ENCODE data around the gene KCNJ18.
"Not testable (repeated sequence)": the region's sequence is repeated elsewhere in the genome, so short reads cannot be mapped to it uniquely, and the experiment has no call there.

KCNJ18 gene

DNA sequence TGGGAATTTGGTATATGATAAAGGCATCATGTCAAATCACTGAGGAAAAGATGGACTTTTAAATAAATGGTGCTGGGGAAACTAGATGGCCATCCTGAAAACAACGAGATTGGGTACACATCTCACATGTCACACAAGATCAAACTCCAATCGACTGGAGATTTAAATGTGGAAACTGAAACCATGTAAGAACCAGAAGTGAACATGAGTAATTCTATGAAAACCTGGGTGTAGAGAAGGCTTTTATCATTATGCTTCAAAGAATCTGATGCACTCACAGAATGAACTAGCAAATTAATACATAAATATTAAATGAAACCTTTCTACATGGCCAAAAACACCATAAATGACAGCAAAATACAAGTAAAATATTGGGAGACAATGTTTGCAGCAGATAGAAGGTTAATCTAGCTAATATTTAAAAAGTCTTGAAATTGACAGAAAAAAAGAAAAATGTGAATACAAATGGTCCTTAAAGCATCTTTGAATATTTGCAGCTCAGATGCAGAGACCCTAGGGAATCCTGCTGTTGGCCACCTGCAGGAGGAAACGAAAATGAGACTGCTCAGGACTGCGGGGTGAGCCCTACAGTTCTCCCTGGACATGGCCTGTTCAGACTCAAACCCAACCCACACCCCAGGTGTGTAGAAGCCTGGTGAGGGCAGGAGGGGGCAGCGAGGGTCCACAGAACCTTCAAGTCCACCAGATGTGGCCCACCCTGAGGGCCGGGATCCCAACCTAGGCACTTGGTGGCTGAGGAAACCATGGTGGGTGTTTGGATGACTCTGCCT, 32.1 kb downstream of the KCNJ18 start:
- not testable (repeated sequence) for DNase-seq (ENCODE audit: low read depth in 3 of 3)

DNA sequence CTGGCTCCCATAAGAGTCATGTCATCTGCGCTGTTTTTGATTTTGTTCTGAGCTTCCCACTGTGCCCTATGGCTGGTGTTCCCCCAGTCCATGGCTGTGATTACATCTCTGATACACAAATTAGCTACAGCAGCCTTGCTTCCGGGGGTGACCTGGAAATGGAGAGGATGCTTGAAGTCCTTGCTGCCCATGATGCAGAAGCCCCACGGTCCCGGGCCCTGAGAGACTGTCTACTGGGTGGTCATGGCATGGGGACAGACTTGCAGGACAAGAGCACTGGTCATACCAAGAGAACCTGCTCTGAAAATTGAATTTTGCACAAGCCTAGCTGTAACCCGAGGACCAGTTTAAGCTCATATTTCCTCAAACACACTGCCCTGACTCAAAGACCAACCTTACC, 38.8 kb downstream of the KCNJ18 start:
- DNase-seq (ENCODE audit: low read depth in 3 of 3), result not testable (repeated sequence)

DNA sequence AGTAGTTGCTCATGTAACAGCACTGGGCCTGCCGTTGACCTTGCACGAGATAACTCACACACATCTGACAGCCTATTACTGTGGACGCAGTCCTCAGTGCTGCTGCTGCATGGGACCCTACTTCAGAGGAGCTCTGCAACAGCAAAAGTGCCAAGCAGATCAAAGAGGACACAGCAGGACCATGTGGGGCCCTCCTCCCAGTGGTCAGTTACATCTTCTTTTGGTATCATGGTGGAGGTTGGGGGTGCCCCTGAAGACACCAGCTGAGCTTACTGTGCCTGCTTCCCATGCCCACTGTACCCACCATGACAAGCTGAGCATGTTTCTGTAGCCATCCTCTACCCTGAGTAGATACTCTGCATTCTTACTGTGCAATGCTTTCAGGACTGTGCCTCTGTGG, 41.6 kb downstream of the KCNJ18 start:
- DNase-seq (ENCODE audit: low read depth in 3 of 3), result not testable (repeated sequence)

DNA sequence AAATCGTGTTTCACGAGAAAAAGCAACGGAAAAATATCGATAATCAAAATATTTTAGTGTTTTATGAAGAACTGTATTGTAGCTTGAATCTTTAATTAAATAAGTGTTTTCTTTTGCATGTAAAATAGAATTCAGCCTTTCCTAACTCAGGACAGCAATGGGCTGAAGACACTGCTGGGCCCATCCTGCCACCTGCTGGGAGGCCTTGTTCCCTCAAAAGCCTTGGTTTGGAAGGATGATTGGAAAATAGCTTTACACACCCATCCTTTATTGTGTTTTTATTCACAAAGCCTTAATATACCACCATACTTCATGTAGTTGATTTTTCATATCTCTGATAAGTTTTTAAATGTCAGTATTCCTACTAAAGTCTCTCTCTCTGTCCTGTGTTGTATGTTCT, 43.5 kb downstream of the KCNJ18 start:
- DNase-seq (ENCODE audit: low read depth in 3 of 3), result not testable (repeated sequence)

DNA sequence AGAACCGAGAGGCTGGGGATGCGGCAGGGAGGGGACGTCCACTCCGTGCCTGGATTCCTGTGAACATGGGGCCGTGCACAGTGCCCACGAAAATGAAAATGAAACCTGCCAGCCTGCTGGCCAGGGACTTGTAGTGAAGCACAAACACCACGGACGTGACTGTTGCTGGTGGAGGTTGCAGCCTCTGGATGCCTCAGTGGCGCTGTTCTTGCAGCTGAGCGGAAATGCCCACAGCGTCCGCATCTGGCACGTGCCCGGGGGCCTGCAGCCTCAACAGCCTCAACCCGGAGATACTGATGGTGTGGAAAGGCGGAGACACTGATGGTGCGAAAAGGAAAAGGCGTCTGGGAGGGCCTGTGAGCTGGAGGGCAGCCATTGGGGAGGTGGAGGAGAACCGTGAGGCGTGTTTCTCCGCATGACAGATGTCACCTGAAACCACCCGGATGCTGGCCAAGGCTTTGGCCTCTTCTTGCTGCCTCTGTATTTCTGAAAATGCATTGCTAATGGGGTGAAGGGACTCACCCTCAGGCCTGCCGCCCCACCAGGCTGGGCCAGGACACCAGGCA, 44.8 kb downstream of the KCNJ18 start:
- DNase-seq (ENCODE audit: low read depth in 3 of 3), result not testable (repeated sequence)

DNA sequence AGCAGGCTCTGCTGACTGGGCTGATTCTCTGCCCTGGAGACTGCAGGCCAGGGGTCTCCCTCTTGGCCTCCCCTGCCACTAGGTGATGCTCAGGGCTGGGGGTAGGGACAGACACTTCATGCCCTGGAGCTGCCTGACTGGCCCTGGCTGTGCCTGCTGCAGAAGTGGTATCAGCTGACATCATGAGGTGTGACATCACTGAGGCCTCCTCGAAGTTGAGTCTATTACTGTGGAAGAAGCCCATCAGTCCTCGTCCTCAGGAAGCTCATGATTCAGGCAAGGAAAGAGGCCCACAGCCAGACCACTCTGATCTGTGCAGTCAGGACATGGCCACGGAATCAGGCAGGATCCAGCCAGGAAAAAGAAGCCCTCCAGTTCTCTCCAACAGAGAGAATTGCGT, 45.9 kb downstream of the KCNJ18 start:
- not testable (repeated sequence) for DNase-seq (ENCODE audit: low read depth in 3 of 3)

DNA sequence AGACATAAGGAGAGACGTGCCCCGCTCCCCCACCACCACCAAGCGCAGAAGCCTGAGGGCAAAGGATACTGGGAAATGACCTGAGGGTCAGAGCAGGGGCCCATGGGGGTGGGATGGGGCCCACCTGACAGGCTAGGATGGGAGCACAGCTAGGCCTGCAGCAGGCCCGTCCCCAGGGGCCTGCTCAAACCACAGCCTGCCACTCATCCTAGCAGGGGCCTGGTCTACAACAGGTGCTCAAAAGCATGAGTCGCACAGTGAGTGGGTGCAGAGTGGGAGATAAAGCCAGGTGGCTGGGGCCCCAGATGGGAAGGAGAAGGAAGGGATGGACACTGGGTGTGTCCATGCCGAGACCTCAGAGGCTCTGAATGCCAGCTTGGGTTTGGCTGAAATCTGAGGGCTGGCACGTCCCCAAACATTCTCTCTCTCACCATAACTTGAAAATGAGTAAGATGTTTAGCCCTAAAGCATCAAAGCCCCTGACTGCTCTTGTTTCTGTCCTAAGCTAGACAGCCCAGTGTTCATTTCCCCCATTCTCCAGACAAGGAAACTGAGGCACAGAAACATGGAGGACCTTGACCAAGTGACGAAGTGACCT, 46.7 kb downstream of the KCNJ18 start:
- DNase-seq (ENCODE audit: low read depth in 3 of 3), result not testable (repeated sequence)

DNA sequence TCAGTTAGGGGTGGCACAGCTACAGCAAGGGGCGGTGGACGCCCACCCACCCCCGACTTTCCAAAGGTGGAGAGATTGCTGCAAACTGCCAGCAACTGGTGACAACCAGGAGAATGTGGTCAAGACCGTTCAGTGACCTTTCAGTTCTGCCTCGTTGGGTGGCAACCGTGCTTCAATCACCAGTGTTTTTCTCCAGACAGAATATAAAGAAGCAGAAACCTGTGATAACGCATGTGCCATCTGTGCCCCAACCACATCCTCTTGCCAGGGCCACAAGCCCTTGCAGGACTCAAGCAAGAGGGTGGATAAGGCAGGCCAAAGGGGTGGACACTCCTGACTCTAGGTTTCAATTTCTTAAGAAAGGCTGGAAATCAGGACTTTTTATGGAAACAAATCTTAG, 47.2 kb downstream of the KCNJ18 start:
- DNase-seq (ENCODE audit: low read depth in 3 of 3), result not testable (repeated sequence)

DNA sequence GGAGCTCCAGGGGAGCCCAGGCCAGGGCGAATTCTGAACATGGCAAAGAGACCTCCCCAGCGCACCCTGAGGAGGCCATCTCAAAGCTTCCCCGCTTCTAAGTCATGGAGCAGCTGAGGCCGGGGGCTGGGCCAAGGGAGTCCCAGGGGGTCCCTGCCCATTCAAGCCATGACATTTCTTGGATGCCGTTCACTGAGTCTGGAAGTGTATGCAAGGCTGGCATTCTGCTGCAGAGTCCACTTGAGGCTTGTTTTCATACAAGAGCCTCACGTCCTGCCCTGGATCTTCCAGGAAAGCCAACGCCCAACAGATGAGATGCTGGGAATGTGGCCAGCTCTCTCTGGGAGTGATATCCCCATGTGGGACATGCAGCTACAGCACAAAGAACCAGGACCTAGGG, 48.5 kb downstream of the KCNJ18 start:
- not testable (repeated sequence) for DNase-seq (ENCODE audit: low read depth in 3 of 3)

DNA sequence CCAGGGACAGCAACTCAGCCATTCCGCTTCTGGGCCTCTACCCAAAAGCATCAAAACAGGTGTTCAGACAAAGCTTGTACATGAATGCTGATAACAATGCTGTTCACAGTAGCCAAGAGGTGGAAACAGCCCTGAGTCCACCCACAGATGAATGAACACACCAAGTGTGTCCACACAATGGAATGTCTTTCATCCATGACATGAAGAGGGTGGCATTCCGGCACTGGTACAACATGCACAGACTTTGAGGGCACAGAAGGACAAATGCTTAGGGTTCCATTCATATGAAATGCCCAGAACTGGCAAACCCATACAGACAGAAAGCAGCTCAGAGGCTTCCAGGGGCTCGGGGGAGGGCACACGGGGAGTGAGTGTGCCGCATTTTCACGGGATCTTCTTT, 49.2 kb downstream of the KCNJ18 start:
- not testable (repeated sequence) for DNase-seq (ENCODE audit: low read depth in 3 of 3)

DNA sequence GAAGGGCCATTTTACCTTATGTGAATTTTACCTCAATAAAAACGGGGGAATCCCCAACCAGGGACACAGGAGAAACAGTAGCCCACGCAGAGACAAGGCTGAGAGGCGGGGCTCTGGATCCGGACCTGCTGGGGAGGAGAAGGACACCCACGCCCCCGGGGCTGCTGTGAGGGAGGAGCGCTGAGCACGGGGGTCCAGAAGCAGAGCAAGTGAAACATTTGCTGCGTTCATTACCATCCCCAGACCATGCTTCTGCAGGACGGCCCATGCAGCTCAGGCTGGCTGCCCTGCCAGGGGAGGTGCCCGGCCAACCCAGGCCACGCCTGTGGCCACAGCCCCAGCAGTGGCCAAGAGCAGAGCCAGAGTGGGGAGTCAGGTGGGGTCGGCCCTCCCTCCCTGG, 50.0 kb downstream of the KCNJ18 start:
- no peak for DNase-seq (ENCODE audit: low read depth in 3 of 3)

DNA sequence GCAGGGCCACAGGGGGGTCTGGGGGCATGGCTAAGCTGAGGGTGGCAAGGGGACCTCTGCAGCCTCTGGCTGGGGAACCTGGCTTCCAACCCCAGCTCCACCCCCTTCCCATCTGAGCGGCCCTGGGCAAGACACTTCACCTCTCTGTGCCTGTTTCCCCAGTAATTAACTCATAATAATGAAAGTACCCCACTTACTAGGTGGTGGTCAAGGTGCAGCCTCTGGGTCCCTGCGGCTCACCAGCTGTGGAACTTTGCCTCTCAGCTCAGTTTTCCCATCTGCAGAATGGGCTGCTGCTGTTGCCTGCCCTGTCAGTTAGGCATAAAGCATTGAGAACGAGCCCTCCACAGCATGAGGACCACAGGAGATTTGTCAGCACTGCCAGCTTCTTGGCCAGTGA, 51.8 kb downstream of the KCNJ18 start:
- DNase-seq (ENCODE audit: low read depth in 3 of 3), result not testable (repeated sequence)

DNA sequence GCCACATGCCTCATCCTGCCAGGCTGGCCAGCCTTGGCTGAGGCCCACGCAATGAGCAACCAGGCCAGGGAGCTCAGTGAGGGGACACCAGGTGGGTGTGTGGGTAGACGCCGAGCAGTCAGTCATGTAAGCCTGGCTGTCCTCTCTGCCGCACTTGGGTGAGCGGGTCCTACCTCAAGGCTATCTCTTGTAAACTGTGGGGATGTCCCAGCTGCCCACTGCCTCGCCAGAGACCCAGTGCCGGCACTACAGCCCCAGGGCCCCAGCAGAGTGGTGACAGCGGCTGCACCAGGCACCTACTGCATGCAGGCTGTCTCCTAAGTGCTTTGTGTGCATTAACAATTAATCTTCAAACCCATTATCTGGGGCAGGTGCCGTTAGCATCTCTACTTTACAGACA, 52.3 kb downstream of the KCNJ18 start:
- DNase-seq (ENCODE audit: low read depth in 3 of 3), result not testable (repeated sequence)

DNA sequence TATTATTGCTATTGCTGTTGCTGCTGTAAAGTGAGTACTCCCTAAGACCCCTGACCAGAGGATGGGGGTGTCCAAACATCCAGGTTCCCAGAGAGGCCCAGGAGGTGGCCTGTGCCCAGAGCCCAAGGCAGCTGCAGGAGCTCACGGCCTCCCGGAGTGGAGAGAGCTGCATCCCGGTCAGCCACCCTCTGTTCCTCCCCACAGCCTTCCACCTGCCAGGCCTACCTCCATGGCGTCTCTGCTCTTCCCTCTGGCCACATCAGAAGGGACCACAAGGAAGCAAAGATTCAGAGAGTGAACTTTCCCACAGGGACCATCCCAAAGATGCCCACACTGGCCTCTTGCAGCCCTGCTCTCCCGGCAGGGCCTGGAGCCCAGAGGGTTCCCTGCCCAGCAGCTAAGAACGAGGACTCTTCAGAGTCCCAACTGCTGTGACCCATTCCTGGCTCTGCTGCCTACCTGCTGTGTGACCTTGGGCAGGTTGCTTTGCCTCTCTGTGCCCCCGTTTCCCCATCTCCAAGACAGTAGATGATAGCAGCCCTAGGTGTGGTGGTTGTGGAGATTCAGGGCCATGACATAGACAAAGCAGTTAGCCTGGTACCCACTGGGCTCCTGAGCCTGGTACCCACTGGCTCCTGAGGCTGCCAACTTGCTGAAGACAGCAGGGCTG, 53.2 kb downstream of the KCNJ18 start:
- not testable (repeated sequence) for DNase-seq (ENCODE audit: low read depth in 3 of 3)

DNA sequence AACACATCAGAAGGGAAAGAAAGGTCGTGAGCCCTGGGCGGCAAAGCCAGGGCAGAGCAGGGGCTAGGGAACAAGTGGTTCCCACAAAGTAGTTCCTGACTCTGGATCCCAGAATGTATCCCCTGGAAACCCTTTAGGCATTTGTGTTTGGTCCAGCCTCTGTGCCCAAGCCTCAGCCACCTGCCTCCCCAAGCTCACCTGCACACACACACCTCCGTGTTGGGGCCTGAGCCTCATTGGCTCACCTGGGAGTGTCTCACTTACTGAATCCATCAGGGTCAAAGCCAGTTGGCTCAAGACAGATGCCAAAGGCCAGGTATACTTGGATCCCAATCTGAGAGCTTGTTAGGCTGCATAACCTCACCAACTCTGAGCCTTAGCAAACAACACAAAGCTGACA, 54.1 kb downstream of the KCNJ18 start:
- DNase-seq (ENCODE audit: low read depth in 3 of 3), result not testable (repeated sequence)

DNA sequence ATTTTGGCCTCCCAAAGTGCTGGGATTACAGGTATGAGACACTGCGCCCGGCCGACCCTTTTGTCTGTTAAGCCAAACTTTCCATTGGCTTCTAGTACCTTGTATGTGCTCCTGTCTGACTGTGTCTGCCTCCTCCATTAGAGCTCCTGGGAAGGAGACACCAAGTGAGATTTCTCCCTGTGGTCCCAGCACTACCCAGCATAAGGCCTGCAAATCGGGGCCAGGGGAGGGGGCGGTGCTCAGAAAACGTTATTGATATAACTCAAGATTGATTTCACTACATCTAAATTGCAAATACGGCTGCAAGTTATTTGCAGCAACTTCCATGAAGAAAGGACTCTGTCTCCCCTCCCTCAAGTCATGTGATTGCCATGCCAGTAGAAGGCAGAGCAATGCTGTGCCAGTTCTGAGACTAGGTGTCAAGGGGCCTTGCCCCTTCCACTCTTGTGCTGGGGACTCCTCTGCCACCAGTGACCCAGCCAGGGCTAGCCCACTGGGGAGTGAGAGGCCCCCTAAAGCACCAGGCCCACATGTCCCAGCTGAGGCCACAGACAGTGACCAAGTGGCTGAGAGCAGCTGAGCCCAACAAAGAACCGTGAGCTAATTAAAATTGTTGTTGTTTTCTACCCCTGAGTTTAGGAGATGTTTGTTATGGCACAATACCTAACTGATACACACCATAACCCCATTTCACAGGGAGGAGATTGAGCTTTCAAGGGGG, 55.0 kb downstream of the KCNJ18 start:
- DNase-seq (ENCODE audit: low read depth in 3 of 3), result not testable (repeated sequence)

DNA sequence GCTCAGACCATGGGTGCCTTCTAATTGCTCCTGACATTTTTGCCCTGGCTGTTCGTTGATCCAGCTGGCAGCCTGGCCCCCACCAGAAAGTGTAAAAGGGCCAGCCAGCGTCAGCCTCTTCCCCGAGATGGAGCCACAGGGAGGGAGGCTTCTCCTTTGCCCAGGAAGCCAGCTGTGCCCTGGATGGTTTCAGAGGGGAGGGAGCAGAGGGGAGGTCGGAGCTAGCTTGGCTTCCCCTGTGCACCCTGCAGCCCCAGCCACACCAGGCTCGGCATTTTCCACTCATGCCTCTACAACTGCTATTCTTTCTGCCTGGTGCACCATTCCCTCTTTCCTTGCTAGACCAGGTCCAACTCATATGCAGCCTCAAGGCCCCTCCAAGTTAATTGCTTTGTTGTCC, 56.4 kb downstream of the KCNJ18 start:
- not testable (repeated sequence) for DNase-seq (ENCODE audit: low read depth in 3 of 3)

DNA sequence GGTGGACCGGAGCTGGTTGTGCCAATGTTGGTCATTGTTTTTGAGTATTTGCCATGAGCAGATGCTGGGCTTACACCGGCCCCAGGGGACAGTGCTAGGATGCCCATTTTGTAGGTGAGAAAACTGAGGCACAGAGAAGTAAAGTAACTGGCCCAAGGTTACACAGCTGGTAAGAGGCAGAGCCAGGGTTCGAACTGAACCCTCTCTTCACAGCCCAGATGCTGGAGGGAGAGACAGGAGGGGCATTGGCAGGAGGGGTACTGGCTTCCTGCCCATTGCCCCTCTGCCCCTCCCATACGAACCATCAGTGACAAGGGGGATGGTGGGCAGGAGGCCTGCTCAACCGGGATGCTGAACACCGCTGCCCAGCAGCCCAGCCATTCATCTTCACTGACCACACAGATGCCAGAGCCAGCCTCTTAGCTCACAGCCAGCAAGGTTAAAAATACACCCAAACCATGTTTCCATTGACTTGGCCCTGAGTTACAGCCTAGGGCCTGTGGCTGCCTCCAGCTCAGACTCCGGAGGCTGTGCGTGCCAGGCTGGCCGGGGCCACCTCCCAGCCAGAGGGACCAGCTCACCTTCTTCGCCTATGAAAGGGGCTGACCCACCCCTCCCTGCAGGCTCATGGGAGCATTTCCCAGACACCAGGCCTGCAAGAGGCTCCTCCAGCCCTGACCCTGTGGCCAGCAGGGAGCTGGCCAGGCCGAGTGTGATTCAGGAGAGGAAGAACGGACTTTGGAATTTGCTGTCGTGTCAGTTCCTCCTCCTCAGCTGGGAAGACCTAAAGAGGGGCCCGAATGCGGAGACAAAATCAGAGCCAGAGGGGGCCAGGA, 57.6 kb downstream of the KCNJ18 start:
- DNase-seq (ENCODE audit: low read depth in 3 of 3), result not testable (repeated sequence)

DNA sequence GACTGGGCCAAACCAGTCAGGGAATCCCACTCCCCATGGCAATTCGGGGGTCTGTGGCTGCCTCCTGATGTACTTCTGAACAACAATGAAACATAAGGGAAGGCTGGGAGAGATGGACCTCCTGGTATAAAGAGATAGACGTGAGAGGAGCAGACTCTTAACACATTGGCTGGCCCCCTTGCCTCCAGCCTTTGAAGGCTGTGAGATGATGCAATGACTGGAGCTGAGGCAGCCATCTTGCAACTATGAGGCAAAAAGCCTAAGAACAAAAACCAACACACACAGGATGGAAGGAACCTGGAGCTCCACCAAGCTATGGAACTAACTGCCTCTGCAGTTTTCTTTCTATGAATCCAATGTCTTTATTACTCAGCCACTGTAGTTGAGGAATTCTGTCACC, 58.8 kb downstream of the KCNJ18 start:
- DNase-seq (ENCODE audit: low read depth in 3 of 3), result not testable (repeated sequence)

All from stimulated activated CD4-positive, alpha-beta T cell treated with anti-CD3 and anti-CD28 coated beads, TNF-alpha, amount 100 ng/mL, for 4 hours (primary cell).